Measurements from ENCODE around the gene NRN1L.
A peak's percentile ranks its signal among the peaks of the same experiment; 100 is the strongest.

The NRN1L gene

DNA sequence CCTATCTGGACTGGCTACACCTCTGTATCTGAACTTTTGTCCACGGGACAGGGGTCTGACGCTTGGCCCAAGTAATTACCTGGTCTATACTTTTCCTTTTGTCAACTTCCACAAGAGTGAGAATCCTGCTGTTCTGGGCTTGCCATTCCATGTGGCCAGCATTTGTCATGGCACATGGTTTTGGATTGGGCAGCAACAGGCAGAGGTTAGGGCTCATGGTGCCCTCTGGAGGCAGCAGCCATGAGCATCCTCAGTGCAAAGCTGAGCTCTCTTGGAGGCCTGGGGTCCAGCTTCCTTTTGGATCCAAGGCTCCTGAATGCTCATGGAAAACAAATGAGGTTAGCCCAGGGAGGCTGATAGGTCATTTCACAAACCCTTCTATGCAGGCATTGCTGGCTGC is 19.4 kb upstream of the NRN1L start:
- CTCF ChIA-PET: interaction anchor here (0.6 to 1.3 kb wide), 5 partner anchors 19 to 203 kb away, joined by 3 to 9 read pairs (median 4); partner anchors contain the start of gene NRN1L
- TF ChIP-seq SP1 (IDR thresholded peaks at IDR 0.05): no peak
- TF ChIP-seq NFRKB (IDR thresholded peaks at IDR 0.05): no peak
- no peak for TF ChIP-seq TARDBP (IDR thresholded peaks at IDR 0.05)
- TF ChIP-seq LEF1 (IDR thresholded peaks at IDR 0.05; ENCODE audit: borderline replicate concordance): no peak
- TF ChIP-seq FOXM1 (IDR thresholded peaks at IDR 0.05; ENCODE audit: borderline replicate concordance): no peak
- TF ChIP-seq HDGF (IDR thresholded peaks at IDR 0.05; ENCODE audit: borderline replicate concordance): no peak
- no peak for TF ChIP-seq FOXK2 (IDR thresholded peaks at IDR 0.05)
- no peak for TF ChIP-seq SUZ12 (IDR thresholded peaks at IDR 0.05)
- TF ChIP-seq ARNT (IDR thresholded peaks at IDR 0.05): no peak
- TF ChIP-seq FOXA1 (IDR thresholded peaks at IDR 0.05): no peak
- no peak for TF ChIP-seq ELF4 (IDR thresholded peaks at IDR 0.05)
- POLR2A ChIA-PET: interaction anchor here (0.6 to 1.4 kb wide), 4 partner anchors 19 to 63 kb away, joined by 3 to 5 read pairs (median 4); no protein-coding TSS in a partner anchor
- DNase-seq (ENCODE audit: extremely low spot score): peak; percentile 42

DNA sequence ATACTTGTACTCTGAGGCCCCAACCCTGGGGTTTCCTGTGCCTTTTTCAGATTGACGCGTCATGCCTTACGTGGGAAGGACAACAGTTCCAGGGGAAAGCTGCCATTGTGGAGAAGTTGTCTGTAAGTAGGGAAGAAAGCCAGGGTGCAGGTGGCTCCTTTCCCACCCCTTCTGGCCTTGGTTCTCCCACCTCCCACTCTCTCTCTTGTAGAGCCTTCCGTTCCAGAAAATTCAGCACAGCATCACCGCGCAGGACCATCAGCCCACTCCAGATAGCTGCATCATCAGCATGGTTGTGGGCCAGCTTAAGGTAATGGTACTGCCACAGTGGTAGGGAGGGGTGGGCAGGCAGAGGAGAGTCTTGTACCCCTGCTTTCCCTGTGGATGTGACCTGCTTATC is 16.4 kb upstream of the NRN1L start:
- ChIA-PET CTCF (interaction anchor here (0.8 kb wide), 1 partner anchor 53 kb away, joined by 4 read pairs; no protein-coding TSS in a partner anchor), POLR2A (no interaction called here)
- no peak for DNase-seq (ENCODE audit: extremely low spot score)
- no peak for TF ChIP-seq SP1 (IDR thresholded peaks at IDR 0.05)
- no peak for TF ChIP-seq HDGF (IDR thresholded peaks at IDR 0.05; ENCODE audit: borderline replicate concordance)
- TF ChIP-seq, protein P1, sequence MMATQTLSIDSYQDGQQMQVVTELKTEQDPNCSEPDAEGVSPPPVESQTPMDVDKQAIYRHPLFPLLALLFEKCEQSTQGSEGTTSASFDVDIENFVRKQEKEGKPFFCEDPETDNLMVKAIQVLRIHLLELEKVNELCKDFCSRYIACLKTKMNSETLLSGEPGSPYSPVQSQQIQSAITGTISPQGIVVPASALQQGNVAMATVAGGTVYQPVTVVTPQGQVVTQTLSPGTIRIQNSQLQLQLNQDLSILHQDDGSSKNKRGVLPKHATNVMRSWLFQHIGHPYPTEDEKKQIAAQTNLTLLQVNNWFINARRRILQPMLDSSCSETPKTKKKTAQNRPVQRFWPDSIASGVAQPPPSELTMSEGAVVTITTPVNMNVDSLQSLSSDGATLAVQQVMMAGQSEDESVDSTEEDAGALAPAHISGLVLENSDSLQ (IDR thresholded peaks at IDR 0.05): no peak
- no peak for TF ChIP-seq ARNT (IDR thresholded peaks at IDR 0.05)
- no peak for TF ChIP-seq SUZ12 (IDR thresholded peaks at IDR 0.05)
- no peak for TF ChIP-seq FOXA1 (IDR thresholded peaks at IDR 0.05)

DNA sequence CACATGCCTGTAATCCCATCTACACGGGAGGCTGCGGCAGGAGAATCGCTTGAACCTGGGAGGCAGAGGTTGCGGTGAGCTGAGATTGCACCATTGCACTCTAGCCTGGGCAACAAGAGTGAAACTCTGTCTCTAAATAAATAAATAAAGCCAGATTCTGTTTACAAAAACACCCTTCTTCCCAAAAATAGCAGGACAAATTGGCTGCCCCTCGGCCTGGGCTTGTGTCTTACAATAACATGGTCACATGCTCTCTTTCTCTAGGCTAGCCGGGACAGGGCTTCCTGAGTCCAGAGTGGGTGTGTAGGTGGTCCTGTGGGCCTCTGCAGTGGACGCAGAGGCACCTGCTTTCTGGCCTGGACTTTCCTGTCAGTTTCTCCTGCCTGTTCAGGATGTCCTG is 15.0 kb upstream of the NRN1L start:
- no peak for DNase-seq (ENCODE audit: extremely low spot score)
- CTCF ChIA-PET: interaction anchor here (0.6 to 1.8 kb wide), 2 partner anchors 15 to 29 kb away, joined by 4 to 5 read pairs; partner anchors contain the start of gene NRN1L
- POLR2A ChIA-PET: interaction anchor here (0.9 to 1.1 kb wide), 2 partner anchors 23 to 53 kb away, joined by 3 read pairs; partner anchors contain the start of gene NUTF2
- TF ChIP-seq FOXA1 (IDR thresholded peaks at IDR 0.05): no peak
- no peak for TF ChIP-seq SP1 (IDR thresholded peaks at IDR 0.05)

DNA sequence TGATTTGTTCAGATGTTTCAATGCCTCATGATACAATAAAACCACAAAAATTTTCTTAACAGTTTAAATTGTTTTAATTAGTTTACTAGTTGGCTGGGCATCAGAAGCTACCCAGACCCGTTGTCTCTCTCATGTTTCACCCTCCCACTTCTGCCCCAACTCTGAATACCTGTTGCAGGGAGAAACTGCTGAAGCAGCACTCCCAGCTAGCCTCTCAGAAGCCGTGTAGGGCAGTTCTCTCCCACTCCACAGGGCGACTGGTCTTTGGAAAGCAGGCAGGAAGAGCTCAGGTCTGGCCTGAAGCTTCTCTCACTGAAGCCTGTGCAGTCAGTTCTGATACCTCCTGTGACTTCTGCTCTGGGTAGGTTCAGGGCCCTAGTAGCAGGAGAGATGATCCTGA is 13.4 kb upstream of the NRN1L start:
- no peak for DNase-seq (ENCODE audit: extremely low spot score)
- ChIA-PET POLR2A (interaction anchor here (0.7 to 1.2 kb wide), 3 partner anchors 25 to 55 kb away, joined by 3 to 4 read pairs (median 4); no protein-coding TSS in a partner anchor), CTCF (interaction anchor here (1.8 kb wide), 1 partner anchor 13 kb away, joined by 5 read pairs; the partner anchor contains the start of gene NRN1L)
- TF ChIP-seq FOXK2 (IDR thresholded peaks at IDR 0.05) (no peak), LEF1 (IDR thresholded peaks at IDR 0.05; ENCODE audit: borderline replicate concordance) (no peak), NFRKB (IDR thresholded peaks at IDR 0.05) (no peak), HDGF (IDR thresholded peaks at IDR 0.05; ENCODE audit: borderline replicate concordance) (no peak), SUZ12 (IDR thresholded peaks at IDR 0.05) (no peak)
- TF ChIP-seq, protein P1 (IDR thresholded peaks at IDR 0.05): no peak

DNA sequence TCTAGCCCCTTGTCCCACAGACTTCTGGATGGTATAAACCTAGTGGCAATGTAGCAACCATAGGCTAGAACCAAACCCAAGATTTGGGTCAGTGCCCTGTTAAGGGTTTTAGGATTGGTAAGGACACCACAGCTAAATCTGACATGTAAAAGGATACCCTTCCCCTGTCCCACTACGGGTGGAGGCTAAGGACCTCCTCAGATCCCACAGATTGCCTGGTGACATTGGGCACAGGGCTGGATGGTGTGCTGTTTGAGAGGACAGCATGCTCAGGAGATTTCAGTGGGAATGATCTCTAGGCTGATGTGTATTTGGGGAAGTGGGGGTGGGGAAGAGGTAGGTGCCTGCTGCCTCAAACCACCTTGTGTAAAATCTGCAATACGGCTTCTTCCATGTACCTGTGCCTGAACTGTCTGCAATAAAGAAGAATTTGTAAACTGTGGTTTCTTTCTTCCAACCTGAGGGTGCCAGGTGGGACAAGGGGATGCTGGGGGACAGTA is 12.5 kb upstream of the NRN1L start:
- POLR2A ChIA-PET: interaction anchor here (0.6 to 1.2 kb wide), 3 partner anchors 26 to 387 kb away, joined by 3 to 4 read pairs (median 4); no protein-coding TSS in a partner anchor
- TF ChIP-seq TARDBP (IDR thresholded peaks at IDR 0.05): no peak
- no peak for TF ChIP-seq FOXK2 (IDR thresholded peaks at IDR 0.05)
- TF ChIP-seq ZNF384 (IDR thresholded peaks at IDR 0.05): no peak
- no peak for TF ChIP-seq L3MBTL2 (conservative IDR thresholded peaks at IDR 0.05)
- TF ChIP-seq LEF1 (IDR thresholded peaks at IDR 0.05; ENCODE audit: borderline replicate concordance): no peak
- no peak for TF ChIP-seq BHLHE40 (IDR thresholded peaks at IDR 0.05; ENCODE audit: borderline replicate concordance)
- TF ChIP-seq FOXA1 (IDR thresholded peaks at IDR 0.05): no peak
- CTCF ChIA-PET: no interaction called here
- no peak for DNase-seq (ENCODE audit: extremely low spot score)

DNA sequence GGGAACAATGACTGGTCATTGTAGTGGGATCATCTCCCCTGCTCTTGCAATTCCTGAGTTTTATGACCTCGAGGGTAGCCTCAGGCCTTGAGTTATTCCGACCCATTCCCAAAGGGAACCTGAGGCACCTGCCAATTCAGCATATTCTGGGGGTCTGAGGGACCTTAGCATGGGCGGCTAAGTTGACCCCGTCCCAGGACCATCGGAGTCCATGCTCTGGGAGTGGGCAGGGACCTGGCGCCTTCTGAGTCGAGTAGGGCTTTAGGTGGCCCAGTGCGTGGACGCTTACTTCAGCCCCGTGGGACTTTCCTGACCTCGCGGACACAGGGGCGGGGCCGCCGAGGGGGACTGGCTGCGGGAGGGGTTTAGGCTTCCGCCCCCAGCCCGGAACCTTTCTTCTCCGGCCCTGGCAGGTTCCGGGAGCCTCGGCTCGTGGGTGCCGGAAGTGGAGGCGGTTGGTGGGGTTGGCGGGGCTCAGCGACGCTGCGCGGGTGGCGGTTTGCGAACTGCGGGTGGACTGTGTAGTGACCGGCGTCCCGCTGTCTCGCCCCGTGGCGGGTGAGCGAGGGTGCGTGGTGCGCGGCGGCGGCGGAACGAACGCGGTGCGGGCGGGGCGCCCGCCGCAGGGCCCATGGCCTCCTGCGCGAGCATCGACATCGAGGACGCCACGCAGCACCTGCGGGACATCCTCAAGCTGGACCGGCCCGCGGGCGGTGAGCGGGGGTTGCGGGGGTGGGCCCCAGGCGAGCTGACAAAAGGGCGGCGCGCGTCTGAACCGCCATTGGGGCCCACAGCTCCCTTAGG is 11.9 kb upstream of the NRN1L start, which contains the start of gene EDC4:
TSS of gene EDC4 (plus strand) at position 422 of the 804 bp plus-strand sequence. CDS start at position 632, 210 bp downstream.
- peak; percentile 90 for DNase-seq (ENCODE audit: extremely low spot score)
- TF ChIP-seq CTBP1 (IDR thresholded peaks at IDR 0.05; ENCODE audit: borderline replicate concordance) (peak; percentile 82), ARNT (IDR thresholded peaks at IDR 0.05) (peak; percentile 74; the same call in 1 of the 2 replicates), FOXM1 (IDR thresholded peaks at IDR 0.05; ENCODE audit: borderline replicate concordance) (peak; percentile 65; the same call in 1 of the 2 replicates), HDGF (IDR thresholded peaks at IDR 0.05; ENCODE audit: borderline replicate concordance) (no peak), LEF1 (IDR thresholded peaks at IDR 0.05; ENCODE audit: borderline replicate concordance) (no peak), SUZ12 (IDR thresholded peaks at IDR 0.05) (no peak), ELF4 (IDR thresholded peaks at IDR 0.05) (no peak)
- TF ChIP-seq, protein P1 (IDR thresholded peaks at IDR 0.05): no peak
- ChIA-PET CTCF (interaction anchor here (0.9 to 1.3 kb wide), 2 partner anchors 11 to 13 kb away, joined by 3 to 8 read pairs; partner anchors contain the start of gene NRN1L), POLR2A (interaction anchor here (0.8 to 1.6 kb wide), 8 partner anchors 9 to 151 kb away, joined by 3 to 6 read pairs (median 4); partner anchors contain the start of gene DUS2)
